Stomach (tissue), 4 donors: ENCODE data around the gene NR6A1.

Experiments
- EP300 ChIP-seq: sonication (generic); formaldehyde crosslinking; IDR thresholded peaks from one replicate; pipeline ENCODE4 v1.6.1; 2017; ENCODE audit warnings: antibody characterized with exemption
- POLR2A ChIP-seq, 4 donors: fragments of 450-650 bp; IDR thresholded peaks; one replicate each; pipeline ENCODE4 v1.6.1; 2016; ENCODE audit warnings: antibody characterized with exemption in 4 of 4, control low read depth in 2 of 4, mild to moderate bottlenecking in 1 of 4, moderate library complexity in 1 of 4
- POLR2AphosphoS5 ChIP-seq, 3 donors: sonication (generic); formaldehyde crosslinking; IDR thresholded peaks; one replicate each; pipeline ENCODE4 v1.6.1; 2016; ENCODE audit warnings: antibody characterized with exemption in 3 of 3
- TF ChIP-seq, protein P1 (sequence below), 7 experiments: fragments of 450-650 bp in 4 of 7; fragments of 200-600 bp in 3 of 7; sonication (generic) in 3 of 7; IDR thresholded peaks; one replicate each; pipeline ENCODE4 v1.5.1; 2016 to 2019; ENCODE audit warnings: antibody characterized with exemption in 7 of 7, control low read depth in 2 of 7, mild to moderate bottlenecking in 1 of 7

DNA sequence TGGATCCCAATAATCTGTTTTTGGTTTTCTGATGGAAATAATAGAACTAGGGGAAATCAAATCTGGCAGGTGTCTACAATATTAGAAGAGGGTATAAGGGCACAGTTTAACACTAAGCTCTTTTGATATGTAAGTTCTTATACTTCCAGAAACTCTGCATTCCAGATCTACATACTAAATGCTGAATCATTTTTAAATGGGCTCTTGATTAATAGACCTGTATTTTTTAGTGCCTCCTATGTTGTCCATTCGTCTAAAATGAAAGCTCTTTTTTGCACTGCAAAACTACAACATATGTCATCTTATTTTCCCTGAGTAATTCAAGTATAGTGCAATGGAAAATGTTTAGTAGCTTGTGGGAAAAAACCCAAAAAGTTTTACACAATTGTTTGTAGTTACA, 44.2 kb downstream of the NR6A1 start:
- no peak for TF ChIP-seq POLR2A (IDR thresholded peaks at IDR 0.05)
- TF ChIP-seq, protein P1, sequence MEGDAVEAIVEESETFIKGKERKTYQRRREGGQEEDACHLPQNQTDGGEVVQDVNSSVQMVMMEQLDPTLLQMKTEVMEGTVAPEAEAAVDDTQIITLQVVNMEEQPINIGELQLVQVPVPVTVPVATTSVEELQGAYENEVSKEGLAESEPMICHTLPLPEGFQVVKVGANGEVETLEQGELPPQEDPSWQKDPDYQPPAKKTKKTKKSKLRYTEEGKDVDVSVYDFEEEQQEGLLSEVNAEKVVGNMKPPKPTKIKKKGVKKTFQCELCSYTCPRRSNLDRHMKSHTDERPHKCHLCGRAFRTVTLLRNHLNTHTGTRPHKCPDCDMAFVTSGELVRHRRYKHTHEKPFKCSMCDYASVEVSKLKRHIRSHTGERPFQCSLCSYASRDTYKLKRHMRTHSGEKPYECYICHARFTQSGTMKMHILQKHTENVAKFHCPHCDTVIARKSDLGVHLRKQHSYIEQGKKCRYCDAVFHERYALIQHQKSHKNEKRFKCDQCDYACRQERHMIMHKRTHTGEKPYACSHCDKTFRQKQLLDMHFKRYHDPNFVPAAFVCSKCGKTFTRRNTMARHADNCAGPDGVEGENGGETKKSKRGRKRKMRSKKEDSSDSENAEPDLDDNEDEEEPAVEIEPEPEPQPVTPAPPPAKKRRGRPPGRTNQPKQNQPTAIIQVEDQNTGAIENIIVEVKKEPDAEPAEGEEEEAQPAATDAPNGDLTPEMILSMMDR (IDR thresholded peaks at IDR 0.05): no peak
- no peak for TF ChIP-seq EP300
- no peak for TF ChIP-seq POLR2AphosphoS5 (IDR thresholded peaks at IDR 0.05)
